ENCODE data around the gene ATP8B1.

The ATP8B1 gene

GRCh38 chr18:57793302-57793986 lies 9.7 kb downstream of the ATP8B1 start:
- no peak for DNase-seq

GRCh38 chr18:57792631-57793301 lies 10.3 kb downstream of the ATP8B1 start:
- no peak for DNase-seq

- no peak for DNase-seq
Measured at GRCh38 chr18:57791911-57792310, 11.2 kb downstream of the ATP8B1 start.

- no peak for DNase-seq
Measured at GRCh38 chr18:57791192-57791591, 11.9 kb downstream of the ATP8B1 start.

GRCh38 chr18:57790316-57790715 lies 12.8 kb downstream of the ATP8B1 start:
- DNase-seq = no peak

- DNase-seq = no peak
Measured at GRCh38 chr18:57789759-57790158, 13.4 kb downstream of the ATP8B1 start.

GRCh38 chr18:57789090-57789489 lies 14.0 kb downstream of the ATP8B1 start:
- no peak for DNase-seq

- DNase-seq = no peak
Measured at GRCh38 chr18:57787068-57787685, 15.9 kb downstream of the ATP8B1 start.

GRCh38 chr18:57785751-57786437 lies 17.2 kb downstream of the ATP8B1 start:
- DNase-seq = no peak

- DNase-seq = no peak
Measured at GRCh38 chr18:57784801-57785114, 18.4 kb downstream of the ATP8B1 start.

GRCh38 chr18:57784034-57784800 lies 18.9 kb downstream of the ATP8B1 start:
- DNase-seq = no peak

- DNase-seq = no peak
Measured at GRCh38 chr18:57782049-57782448, 21.1 kb downstream of the ATP8B1 start.

GRCh38 chr18:57780706-57781347 lies 22.3 kb downstream of the ATP8B1 start:
- DNase-seq = no peak

- DNase-seq = no peak
Measured at GRCh38 chr18:57780318-57780705, 22.8 kb downstream of the ATP8B1 start.

- no peak for DNase-seq
Measured at GRCh38 chr18:57776767-57777166, 26.3 kb downstream of the ATP8B1 start.

- DNase-seq = no peak
Measured at GRCh38 chr18:57776354-57776753, 26.8 kb downstream of the ATP8B1 start.

GRCh38 chr18:57775937-57776336 lies 27.2 kb downstream of the ATP8B1 start:
- no peak for DNase-seq

- DNase-seq = no peak
Measured at GRCh38 chr18:57772387-57772799, 30.7 kb downstream of the ATP8B1 start.

GRCh38 chr18:57771626-57772025 lies 31.5 kb downstream of the ATP8B1 start:
- no peak for DNase-seq

GRCh38 chr18:57771193-57771592 lies 31.9 kb downstream of the ATP8B1 start:
- DNase-seq = no peak
